GM12874 (cell line): Measurements from ENCODE around the gene GCLC.

Experiments used
- CTCF ChIP-seq: IDR thresholded peaks from 2 replicates; pipeline ENCODE4 v1.5.1; 2011; ENCODE audit warnings: low read depth, mild to moderate bottlenecking, control low read depth, low read length, moderate library complexity; ENCODE audit not compliant: insufficient read depth

GCLC gene

GRCh38 chr6:53456809-53457208, 88.1 kb downstream of the GCLC start:
- no peak for TF ChIP-seq CTCF

- TF ChIP-seq CTCF: no peak
Measured at GRCh38 chr6:53455678-53456077, 89.2 kb downstream of the GCLC start.

- no peak for TF ChIP-seq CTCF
Measured at GRCh38 chr6:53451165-53451564, 93.7 kb downstream of the GCLC start.

- no peak for TF ChIP-seq CTCF
Measured at GRCh38 chr6:53447865-53448264, 97.0 kb downstream of the GCLC start.
